ENCODE measurements around the gene ZBTB46.
"Not testable (repeated sequence)": the region's sequence is repeated elsewhere in the genome, so short reads cannot be mapped to it uniquely, and the experiment has no call there.

DNA sequence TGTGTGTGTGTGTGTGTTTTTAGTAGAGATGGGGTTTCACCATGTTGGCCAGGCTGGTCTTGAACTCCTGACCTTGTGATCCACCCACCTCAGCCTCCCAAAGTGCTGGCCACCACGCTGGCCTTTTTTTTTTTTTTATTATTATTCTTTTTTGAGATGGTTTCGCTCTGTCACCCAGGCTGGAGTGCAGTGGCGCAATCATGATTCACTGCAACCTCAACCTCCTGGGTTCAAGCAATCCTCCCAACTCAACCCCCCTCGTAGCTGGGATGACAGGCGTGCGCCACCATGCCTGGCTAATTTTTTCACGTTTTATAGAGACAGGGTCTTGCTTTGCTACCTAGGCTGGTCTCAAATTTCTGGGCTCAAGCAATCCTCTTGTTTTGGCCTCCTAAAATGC, 43.2 kb upstream of the ZBTB46 start:
- TF ChIP-seq REST (IDR thresholded peaks at IDR 0.05); RAD21 (IDR thresholded peaks at IDR 0.05); YY1 (IDR thresholded peaks at IDR 0.05); GABPA (IDR thresholded peaks at IDR 0.05 in 1 of 2, conservative IDR thresholded peaks at IDR 0.05 in 1 of 2); TAF1 (conservative IDR thresholded peaks at IDR 0.05); HNF4A (conservative IDR thresholded peaks at IDR 0.05): not testable (repeated sequence)
- TF ChIP-seq, protein P1, sequence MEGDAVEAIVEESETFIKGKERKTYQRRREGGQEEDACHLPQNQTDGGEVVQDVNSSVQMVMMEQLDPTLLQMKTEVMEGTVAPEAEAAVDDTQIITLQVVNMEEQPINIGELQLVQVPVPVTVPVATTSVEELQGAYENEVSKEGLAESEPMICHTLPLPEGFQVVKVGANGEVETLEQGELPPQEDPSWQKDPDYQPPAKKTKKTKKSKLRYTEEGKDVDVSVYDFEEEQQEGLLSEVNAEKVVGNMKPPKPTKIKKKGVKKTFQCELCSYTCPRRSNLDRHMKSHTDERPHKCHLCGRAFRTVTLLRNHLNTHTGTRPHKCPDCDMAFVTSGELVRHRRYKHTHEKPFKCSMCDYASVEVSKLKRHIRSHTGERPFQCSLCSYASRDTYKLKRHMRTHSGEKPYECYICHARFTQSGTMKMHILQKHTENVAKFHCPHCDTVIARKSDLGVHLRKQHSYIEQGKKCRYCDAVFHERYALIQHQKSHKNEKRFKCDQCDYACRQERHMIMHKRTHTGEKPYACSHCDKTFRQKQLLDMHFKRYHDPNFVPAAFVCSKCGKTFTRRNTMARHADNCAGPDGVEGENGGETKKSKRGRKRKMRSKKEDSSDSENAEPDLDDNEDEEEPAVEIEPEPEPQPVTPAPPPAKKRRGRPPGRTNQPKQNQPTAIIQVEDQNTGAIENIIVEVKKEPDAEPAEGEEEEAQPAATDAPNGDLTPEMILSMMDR (IDR thresholded peaks at IDR 0.05; ENCODE audit: low read depth, low read length, missing input control) = not testable (repeated sequence)
